ENCODE measurements around the gene ODAD4.
"Not testable (repeated sequence)": the region's sequence is repeated elsewhere in the genome, so short reads cannot be mapped to it uniquely, and the experiment has no call there.

Gene ODAD4

GRCh38 chr17:41914358-41914766 lies 16.1 kb upstream of the ODAD4 start:
- DNase-seq (ENCODE audit: low spot score) = no peak

GRCh38 chr17:41915020-41915419 lies 15.4 kb upstream of the ODAD4 start:
- DNase-seq (ENCODE audit: low spot score) = no peak

GRCh38 chr17:41915566-41915965 lies 14.9 kb upstream of the ODAD4 start:
- DNase-seq (ENCODE audit: low spot score) = no peak

GRCh38 chr17:41917192-41917591 lies 13.2 kb upstream of the ODAD4 start:
- DNase-seq (ENCODE audit: low spot score) = peak; percentile 60

GRCh38 chr17:41917679-41918313 lies 12.6 kb upstream of the ODAD4 start:
- DNase-seq (ENCODE audit: low spot score) = no peak

- peak; percentile 99 for DNase-seq (ENCODE audit: low spot score)
Observed at GRCh38 chr17:41918314-41919164, 11.9 kb upstream of the ODAD4 start, which contains the start of gene ACLY. Gene ACLY (minus strand): TSS chr17:41918951. CDS start chr17:41913873, 5,078 bp downstream.

GRCh38 chr17:41919165-41919817 lies 11.1 kb upstream of the ODAD4 start:
- no peak for DNase-seq (ENCODE audit: low spot score)

- DNase-seq (ENCODE audit: low spot score) = no peak
Observed at GRCh38 chr17:41919840-41920579, 10.4 kb upstream of the ODAD4 start.

- DNase-seq (ENCODE audit: low spot score) = no peak
Observed at GRCh38 chr17:41920580-41920955, 9.8 kb upstream of the ODAD4 start.

GRCh38 chr17:41925991-41926590 lies 4.3 kb upstream of the ODAD4 start:
- DNase-seq (ENCODE audit: low spot score) = no peak

- no peak for DNase-seq (ENCODE audit: low spot score)
Observed at GRCh38 chr17:41928693-41929251, 1.6 kb upstream of the ODAD4 start.

GRCh38 chr17:41930833-41931156 lies 378 bp downstream of the ODAD4 start:
- not testable (repeated sequence) for DNase-seq (ENCODE audit: low spot score)

GRCh38 chr17:41931715-41932114 lies 1.3 kb downstream of the ODAD4 start:
- DNase-seq (ENCODE audit: low spot score) = not testable (repeated sequence)

- DNase-seq (ENCODE audit: low spot score) = no peak
Observed at GRCh38 chr17:41932816-41933389, 2.5 kb downstream of the ODAD4 start.

- DNase-seq (ENCODE audit: low spot score) = no peak
Observed at GRCh38 chr17:41935641-41936040, 5.2 kb downstream of the ODAD4 start.

GRCh38 chr17:41937970-41938954 lies 7.8 kb downstream of the ODAD4 start:
- no peak for DNase-seq (ENCODE audit: low spot score)

- no peak for DNase-seq (ENCODE audit: low spot score)
Observed at GRCh38 chr17:41939044-41939692, 8.8 kb downstream of the ODAD4 start.

- DNase-seq (ENCODE audit: low spot score) = no peak
Observed at GRCh38 chr17:41939693-41940090, 9.3 kb downstream of the ODAD4 start.

- no peak for DNase-seq (ENCODE audit: low spot score)
Observed at GRCh38 chr17:41941168-41941567, 10.8 kb downstream of the ODAD4 start.

Data from AG08395 (cell line).